Measurements from ENCODE around the gene AMER1. TPM values are rescaled to one million over a fixed set of nuclear protein-coding genes. Genes with fewer than 3 reads are reported as not detected.
A peak's percentile ranks its signal among the peaks of the same experiment; 100 is the strongest.

The AMER1 gene
- total and polyA plus RNA-seq, 10 of the 15 experiments (the other 5 are each of a cell fraction or from before 2014, with no cell fraction given): 0.16 to 6.3 (median 4.2) TPM

DNA sequence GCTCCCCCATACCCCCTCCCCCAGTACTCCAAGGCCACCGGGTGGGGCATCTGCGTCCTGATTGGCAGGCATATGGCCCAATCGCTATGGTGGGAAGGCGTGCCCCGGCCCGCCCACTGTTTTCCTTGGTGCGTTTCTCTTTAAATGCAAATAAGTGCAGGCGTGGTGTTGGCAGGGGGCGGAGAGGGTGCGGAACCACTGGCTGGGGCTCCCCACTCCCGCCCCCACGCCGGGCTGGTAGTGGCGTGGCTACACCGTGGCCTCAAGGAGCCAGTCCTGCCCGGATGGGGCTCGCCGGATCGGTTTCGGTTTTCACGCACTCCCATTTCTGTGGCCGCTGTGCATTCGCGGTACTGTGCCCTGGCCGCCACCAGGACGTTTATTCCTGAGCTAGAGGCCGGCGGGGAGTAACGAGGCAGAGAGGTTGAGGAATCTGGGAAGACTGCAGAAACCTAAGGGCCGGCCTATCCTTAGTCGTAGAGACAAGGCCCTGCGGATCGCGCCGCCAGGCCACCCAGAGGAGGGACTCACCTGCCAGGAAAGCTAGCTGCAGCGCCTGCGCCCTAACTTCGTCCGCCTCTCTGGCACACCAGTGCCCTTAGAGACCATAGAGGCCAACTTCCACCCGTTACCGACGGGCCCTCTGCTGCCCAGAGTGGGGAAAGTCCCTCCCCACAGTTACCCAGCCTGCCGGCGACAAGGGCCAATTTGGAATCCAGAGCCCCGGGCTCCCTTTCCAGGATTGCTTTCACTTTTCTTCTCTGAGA is 410 bp upstream of the AMER1 start (continued):
- TF ChIP-seq, protein P1, sequence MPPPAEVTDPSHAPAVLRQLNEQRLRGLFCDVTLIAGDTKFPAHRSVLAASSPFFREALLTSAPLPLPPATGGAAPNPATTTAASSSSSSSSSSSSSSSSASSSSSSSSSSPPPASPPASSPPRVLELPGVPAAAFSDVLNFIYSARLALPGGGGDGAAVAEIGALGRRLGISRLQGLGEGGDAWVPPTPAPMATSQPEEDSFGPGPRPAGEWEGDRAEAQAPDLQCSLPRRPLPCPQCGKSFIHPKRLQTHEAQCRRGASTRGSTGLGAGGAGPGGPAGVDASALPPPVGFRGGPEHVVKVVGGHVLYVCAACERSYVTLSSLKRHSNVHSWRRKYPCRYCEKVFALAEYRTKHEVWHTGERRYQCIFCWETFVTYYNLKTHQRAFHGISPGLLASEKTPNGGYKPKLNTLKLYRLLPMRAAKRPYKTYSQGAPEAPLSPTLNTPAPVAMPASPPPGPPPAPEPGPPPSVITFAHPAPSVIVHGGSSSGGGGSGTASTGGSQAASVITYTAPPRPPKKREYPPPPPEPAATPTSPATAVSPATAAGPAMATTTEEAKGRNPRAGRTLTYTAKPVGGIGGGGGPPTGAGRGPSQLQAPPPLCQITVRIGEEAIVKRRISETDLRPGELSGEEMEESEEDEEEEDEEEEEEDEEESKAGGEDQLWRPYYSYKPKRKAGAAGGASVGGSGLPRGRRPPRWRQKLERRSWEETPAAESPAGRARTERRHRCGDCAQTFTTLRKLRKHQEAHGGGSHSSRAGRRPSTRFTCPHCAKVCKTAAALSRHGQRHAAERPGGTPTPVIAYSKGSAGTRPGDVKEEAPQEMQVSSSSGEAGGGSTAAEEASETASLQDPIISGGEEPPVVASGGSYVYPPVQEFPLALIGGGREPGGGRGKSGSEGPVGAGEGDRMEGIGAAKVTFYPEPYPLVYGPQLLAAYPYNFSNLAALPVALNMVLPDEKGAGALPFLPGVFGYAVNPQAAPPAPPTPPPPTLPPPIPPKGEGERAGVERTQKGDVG (CRISPR knock-in tag; IDR thresholded peaks at IDR 0.05): no peak
- TF ChIP-seq CREM (IDR thresholded peaks at IDR 0.05; ENCODE audit: low read depth): peak; percentile 20; the same call in 1 of the 2 replicates
- TF ChIP-seq, protein P2, sequence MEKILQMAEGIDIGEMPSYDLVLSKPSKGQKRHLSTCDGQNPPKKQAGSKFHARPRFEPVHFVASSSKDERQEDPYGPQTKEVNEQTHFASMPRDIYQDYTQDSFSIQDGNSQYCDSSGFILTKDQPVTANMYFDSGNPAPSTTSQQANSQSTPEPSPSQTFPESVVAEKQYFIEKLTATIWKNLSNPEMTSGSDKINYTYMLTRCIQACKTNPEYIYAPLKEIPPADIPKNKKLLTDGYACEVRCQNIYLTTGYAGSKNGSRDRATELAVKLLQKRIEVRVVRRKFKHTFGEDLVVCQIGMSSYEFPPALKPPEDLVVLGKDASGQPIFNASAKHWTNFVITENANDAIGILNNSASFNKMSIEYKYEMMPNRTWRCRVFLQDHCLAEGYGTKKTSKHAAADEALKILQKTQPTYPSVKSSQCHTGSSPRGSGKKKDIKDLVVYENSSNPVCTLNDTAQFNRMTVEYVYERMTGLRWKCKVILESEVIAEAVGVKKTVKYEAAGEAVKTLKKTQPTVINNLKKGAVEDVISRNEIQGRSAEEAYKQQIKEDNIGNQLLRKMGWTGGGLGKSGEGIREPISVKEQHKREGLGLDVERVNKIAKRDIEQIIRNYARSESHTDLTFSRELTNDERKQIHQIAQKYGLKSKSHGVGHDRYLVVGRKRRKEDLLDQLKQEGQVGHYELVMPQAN (conservative IDR thresholded peaks at IDR 0.05): peak; percentile 51
- no peak for TF ChIP-seq KDM1A (IDR thresholded peaks at IDR 0.05; ENCODE audit: borderline replicate concordance)
- TF ChIP-seq GATAD2B (conservative IDR thresholded peaks at IDR 0.05; ENCODE audit: low read depth): 0 out of 2 replicates have a peak, but pooled peaks have one; percentile 49
- no peak for TF ChIP-seq POLR2AphosphoS2 (IDR thresholded peaks at IDR 0.05; ENCODE audit: low read depth, low read length)
- peak; percentile 44 for TF ChIP-seq RUNX3 (IDR thresholded peaks at IDR 0.05; ENCODE audit: low read length)
- TF ChIP-seq, protein P3, sequence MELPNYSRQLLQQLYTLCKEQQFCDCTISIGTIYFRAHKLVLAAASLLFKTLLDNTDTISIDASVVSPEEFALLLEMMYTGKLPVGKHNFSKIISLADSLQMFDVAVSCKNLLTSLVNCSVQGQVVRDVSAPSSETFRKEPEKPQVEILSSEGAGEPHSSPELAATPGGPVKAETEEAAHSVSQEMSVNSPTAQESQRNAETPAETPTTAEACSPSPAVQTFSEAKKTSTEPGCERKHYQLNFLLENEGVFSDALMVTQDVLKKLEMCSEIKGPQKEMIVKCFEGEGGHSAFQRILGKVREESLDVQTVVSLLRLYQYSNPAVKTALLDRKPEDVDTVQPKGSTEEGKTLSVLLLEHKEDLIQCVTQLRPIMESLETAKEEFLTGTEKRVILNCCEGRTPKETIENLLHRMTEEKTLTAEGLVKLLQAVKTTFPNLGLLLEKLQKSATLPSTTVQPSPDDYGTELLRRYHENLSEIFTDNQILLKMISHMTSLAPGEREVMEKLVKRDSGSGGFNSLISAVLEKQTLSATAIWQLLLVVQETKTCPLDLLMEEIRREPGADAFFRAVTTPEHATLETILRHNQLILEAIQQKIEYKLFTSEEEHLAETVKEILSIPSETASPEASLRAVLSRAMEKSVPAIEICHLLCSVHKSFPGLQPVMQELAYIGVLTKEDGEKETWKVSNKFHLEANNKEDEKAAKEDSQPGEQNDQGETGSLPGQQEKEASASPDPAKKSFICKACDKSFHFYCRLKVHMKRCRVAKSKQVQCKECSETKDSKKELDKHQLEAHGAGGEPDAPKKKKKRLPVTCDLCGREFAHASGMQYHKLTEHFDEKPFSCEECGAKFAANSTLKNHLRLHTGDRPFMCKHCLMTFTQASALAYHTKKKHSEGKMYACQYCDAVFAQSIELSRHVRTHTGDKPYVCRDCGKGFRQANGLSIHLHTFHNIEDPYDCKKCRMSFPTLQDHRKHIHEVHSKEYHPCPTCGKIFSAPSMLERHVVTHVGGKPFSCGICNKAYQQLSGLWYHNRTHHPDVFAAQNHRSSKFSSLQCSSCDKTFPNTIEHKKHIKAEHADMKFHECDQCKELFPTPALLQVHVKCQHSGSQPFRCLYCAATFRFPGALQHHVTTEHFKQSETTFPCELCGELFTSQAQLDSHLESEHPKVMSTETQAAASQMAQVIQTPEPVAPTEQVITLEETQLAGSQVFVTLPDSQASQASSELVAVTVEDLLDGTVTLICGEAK (IDR thresholded peaks at IDR 0.05; ENCODE audit: borderline replicate concordance): no peak
- TF ChIP-seq, protein P4, sequence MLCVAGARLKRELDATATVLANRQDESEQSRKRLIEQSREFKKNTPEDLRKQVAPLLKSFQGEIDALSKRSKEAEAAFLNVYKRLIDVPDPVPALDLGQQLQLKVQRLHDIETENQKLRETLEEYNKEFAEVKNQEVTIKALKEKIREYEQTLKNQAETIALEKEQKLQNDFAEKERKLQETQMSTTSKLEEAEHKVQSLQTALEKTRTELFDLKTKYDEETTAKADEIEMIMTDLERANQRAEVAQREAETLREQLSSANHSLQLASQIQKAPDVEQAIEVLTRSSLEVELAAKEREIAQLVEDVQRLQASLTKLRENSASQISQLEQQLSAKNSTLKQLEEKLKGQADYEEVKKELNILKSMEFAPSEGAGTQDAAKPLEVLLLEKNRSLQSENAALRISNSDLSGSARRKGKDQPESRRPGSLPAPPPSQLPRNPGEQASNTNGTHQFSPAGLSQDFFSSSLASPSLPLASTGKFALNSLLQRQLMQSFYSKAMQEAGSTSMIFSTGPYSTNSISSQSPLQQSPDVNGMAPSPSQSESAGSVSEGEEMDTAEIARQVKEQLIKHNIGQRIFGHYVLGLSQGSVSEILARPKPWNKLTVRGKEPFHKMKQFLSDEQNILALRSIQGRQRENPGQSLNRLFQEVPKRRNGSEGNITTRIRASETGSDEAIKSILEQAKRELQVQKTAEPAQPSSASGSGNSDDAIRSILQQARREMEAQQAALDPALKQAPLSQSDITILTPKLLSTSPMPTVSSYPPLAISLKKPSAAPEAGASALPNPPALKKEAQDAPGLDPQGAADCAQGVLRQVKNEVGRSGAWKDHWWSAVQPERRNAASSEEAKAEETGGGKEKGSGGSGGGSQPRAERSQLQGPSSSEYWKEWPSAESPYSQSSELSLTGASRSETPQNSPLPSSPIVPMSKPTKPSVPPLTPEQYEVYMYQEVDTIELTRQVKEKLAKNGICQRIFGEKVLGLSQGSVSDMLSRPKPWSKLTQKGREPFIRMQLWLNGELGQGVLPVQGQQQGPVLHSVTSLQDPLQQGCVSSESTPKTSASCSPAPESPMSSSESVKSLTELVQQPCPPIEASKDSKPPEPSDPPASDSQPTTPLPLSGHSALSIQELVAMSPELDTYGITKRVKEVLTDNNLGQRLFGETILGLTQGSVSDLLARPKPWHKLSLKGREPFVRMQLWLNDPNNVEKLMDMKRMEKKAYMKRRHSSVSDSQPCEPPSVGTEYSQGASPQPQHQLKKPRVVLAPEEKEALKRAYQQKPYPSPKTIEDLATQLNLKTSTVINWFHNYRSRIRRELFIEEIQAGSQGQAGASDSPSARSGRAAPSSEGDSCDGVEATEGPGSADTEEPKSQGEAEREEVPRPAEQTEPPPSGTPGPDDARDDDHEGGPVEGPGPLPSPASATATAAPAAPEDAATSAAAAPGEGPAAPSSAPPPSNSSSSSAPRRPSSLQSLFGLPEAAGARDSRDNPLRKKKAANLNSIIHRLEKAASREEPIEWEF (IDR thresholded peaks at IDR 0.05; ENCODE audit: insufficient replicate concordance, low read depth, low read length): no peak
- TF ChIP-seq, protein P5, sequence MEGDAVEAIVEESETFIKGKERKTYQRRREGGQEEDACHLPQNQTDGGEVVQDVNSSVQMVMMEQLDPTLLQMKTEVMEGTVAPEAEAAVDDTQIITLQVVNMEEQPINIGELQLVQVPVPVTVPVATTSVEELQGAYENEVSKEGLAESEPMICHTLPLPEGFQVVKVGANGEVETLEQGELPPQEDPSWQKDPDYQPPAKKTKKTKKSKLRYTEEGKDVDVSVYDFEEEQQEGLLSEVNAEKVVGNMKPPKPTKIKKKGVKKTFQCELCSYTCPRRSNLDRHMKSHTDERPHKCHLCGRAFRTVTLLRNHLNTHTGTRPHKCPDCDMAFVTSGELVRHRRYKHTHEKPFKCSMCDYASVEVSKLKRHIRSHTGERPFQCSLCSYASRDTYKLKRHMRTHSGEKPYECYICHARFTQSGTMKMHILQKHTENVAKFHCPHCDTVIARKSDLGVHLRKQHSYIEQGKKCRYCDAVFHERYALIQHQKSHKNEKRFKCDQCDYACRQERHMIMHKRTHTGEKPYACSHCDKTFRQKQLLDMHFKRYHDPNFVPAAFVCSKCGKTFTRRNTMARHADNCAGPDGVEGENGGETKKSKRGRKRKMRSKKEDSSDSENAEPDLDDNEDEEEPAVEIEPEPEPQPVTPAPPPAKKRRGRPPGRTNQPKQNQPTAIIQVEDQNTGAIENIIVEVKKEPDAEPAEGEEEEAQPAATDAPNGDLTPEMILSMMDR (IDR thresholded peaks at IDR 0.05 in 2 of 3, conservative IDR thresholded peaks at IDR 0.05 in 1 of 3; ENCODE audit: control insufficient read depth in 2 of 3, extremely low read depth in 1 of 3, insufficient read depth in 1 of 3, low read depth in 3 of 3, low read length in 3 of 3): no peak
